ENCODE data around the gene MBNL1.
A peak's percentile ranks its signal among the peaks of the same experiment; 100 is the strongest.

GRCh38 chr3:152331018-152331541 is 62.4 kb downstream of the MBNL1 start:
- TF ChIP-seq CTCF (IDR thresholded peaks at IDR 0.05), result no peak
- no peak for TF ChIP-seq POLR2A (IDR thresholded peaks at IDR 0.05)
- peak; percentile 13 to 95 for TF ChIP-seq POLR2AphosphoS5 (IDR thresholded peaks at IDR 0.05; ENCODE audit: insufficient read depth in 1 of 2, low read depth in 1 of 2)

Data from vagina (tissue), 2 donors.